SK-N-SH (cell line): ENCODE measurements around the gene SPRY4. TPM values are rescaled to one million over a fixed set of nuclear protein-coding genes. Genes with fewer than 3 reads are reported as not detected.

Experiments
- CTCF ChIA-PET: fragments of 300-600, 350-600 bp; formaldehyde crosslinking; extraction: SDS; loops from one replicate; lab custom pipeline; 2021; lab: Yijun Ruan, JAX
- POLR2A ChIA-PET: fragments of 350-600 bp; sonication (Branson Sonifier 250); formaldehyde crosslinking; extraction: SDS; loops from one replicate; lab custom pipeline; 2020; ENCODE audit warnings: antibody characterized with exemption, inconsistent platforms; lab: Yijun Ruan, JAX
- DNase-seq: peaks from one replicate; pipeline ENCODE4 v3.0.0; 2012
- H2AFZ ChIP-seq: fragments of 200-600 bp; sonication (generic); 2 replicates; pipeline ENCODE4 v1.8.1; 2016; ENCODE audit warnings: antibody characterized with exemption, mild to moderate bottlenecking, low read depth
- H3F3A ChIP-seq: fragments of 200-600 bp; sonication (generic); replicated peaks from 2 replicates; pipeline ENCODE3; 2016; ENCODE audit warnings: antibody characterized with exemption, mild to moderate bottlenecking; ENCODE audit not compliant: insufficient read depth
- H3K27ac ChIP-seq, 2 experiments: fragments of 200-500 bp in 1 of 2; fragments of 200-600 bp in 1 of 2; sonication (Bioruptor generic) in 1 of 2; sonication (generic), shearing (Covaris generic) in 1 of 2; 2 replicates each; pipeline versions ENCODE4 v1.5.1 to v1.6.1; 2014 to 2016; ENCODE audit warnings: low read depth in 2 of 2, inconsistent platforms in 1 of 2, low read length in 1 of 2, mild to moderate bottlenecking in 1 of 2, mixed read lengths in 1 of 2
- H3K27me3 ChIP-seq: fragments of 200-600 bp; sonication (generic), shearing (Covaris generic); 2 replicates; pipeline ENCODE4 v1.6.1; 2016; ENCODE audit warnings: mixed run types; ENCODE audit not compliant: insufficient read depth
- H3K36me3 ChIP-seq, 2 experiments: fragments of 200-500 bp in 1 of 2; fragments of 200-600 bp in 1 of 2; sonication (Bioruptor generic) in 1 of 2; sonication (generic) in 1 of 2; replicated peaks in 1 of 2; 2 replicates each; pipeline versions ENCODE3 to v1.5.1; 2014 to 2016; ENCODE audit warnings: low read length in 1 of 2, mild to moderate bottlenecking in 1 of 2; ENCODE audit not compliant: insufficient read depth in 2 of 2, control insufficient read depth in 1 of 2
- H3K4me1 ChIP-seq, 2 experiments: fragments of 200-500 bp in 1 of 2; fragments of 200-600 bp in 1 of 2; sonication (Bioruptor generic) in 1 of 2; sonication (generic), shearing (Covaris generic) in 1 of 2; 2 replicates each; pipeline versions ENCODE4 v1.5.1 to v1.6.1; 2014 to 2016; ENCODE audit warnings: low read depth in 1 of 2, low read length in 1 of 2, mixed run types in 1 of 2; ENCODE audit not compliant: insufficient read depth in 2 of 2, control insufficient read depth in 1 of 2
- H3K4me2 ChIP-seq: fragments of 200-600 bp; sonication (generic), shearing (Covaris generic); 2 replicates; pipeline ENCODE4 v1.6.1; 2017; ENCODE audit warnings: mixed run types
- H3K4me3 ChIP-seq, 2 experiments: fragments of 200-500 bp in 1 of 2; fragments of 200-600 bp in 1 of 2; sonication (Bioruptor generic) in 1 of 2; sonication (generic), shearing (Covaris generic) in 1 of 2; 2 replicates each; pipeline versions ENCODE4 v1.5.1 to v1.8.1; 2014 to 2016; ENCODE audit warnings: low read depth in 2 of 2, inconsistent platforms in 1 of 2, low read length in 1 of 2, mild to moderate bottlenecking in 1 of 2, mixed read lengths in 1 of 2, moderate library complexity in 1 of 2
- H3K79me2 ChIP-seq: fragments of 200-600 bp; sonication (generic); 2 replicates; pipeline ENCODE4 v1.8.1; 2017; ENCODE audit warnings: mild to moderate bottlenecking; ENCODE audit not compliant: insufficient read depth
- H3K9ac ChIP-seq: fragments of 200-600 bp; sonication (generic); 2 replicates; pipeline ENCODE4 v1.6.1; 2017; ENCODE audit warnings: mixed run types
- H3K9me2 ChIP-seq: fragments of 200-600 bp; sonication (generic); 2 replicates; pipeline ENCODE4 v1.6.1; 2017; ENCODE audit warnings: mixed run types
- H3K9me3 ChIP-seq: fragments of 200-600 bp; sonication (generic); 2 replicates; pipeline ENCODE4 v1.6.1; 2017; ENCODE audit warnings: mixed run types, mild to moderate bottlenecking, moderate library complexity
- H4K20me1 ChIP-seq: fragments of 200-600 bp; sonication (generic); 2 replicates; pipeline ENCODE4 v1.6.1; 2017; ENCODE audit warnings: mild to moderate bottlenecking, mixed run types; ENCODE audit not compliant: insufficient read depth
- CHD2 ChIP-seq: fragments of 150-350 bp; IDR thresholded peaks from 2 replicates; pipeline ENCODE4 v1.6.1; 2018; ENCODE audit warnings: low read length; ENCODE audit not compliant: partially characterized antibody
- CTCF ChIP-seq: fragments of 200-600 bp; sonication (generic); IDR thresholded peaks from 2 replicates; pipeline ENCODE4 v1.6.1; 2017; ENCODE audit warnings: antibody characterized with exemption, mild to moderate bottlenecking, moderate library complexity
- EZH2phosphoT487 ChIP-seq: fragments of 200-600 bp; sonication (generic); IDR thresholded peaks from 2 replicates; pipeline ENCODE4 v1.6.1; 2017; ENCODE audit warnings: low read depth, mixed run types, mild to moderate bottlenecking, antibody characterized with exemption, moderate library complexity, borderline replicate concordance
- FOSL2 ChIP-seq: IDR thresholded peaks from 2 replicates; pipeline ENCODE4 v1.4.0; 2012; ENCODE audit warnings: low read depth, mild to moderate bottlenecking, moderate library complexity, borderline replicate concordance
- MEF2A ChIP-seq: IDR thresholded peaks from 2 replicates; pipeline ENCODE4 v1.4.0; 2012; ENCODE audit warnings: low read depth, borderline replicate concordance
- MXI1 ChIP-seq: IDR thresholded peaks from 2 replicates; pipeline ENCODE4 v1.6.1; 2012; ENCODE audit warnings: mild to moderate bottlenecking, low read depth, low read length, improper control_type of control experiment
- RAD21 ChIP-seq: IDR thresholded peaks from 2 replicates; pipeline ENCODE4 v1.6.1; 2012; ENCODE audit warnings: mild to moderate bottlenecking, low read length
- SMC3 ChIP-seq: IDR thresholded peaks from 2 replicates; pipeline ENCODE4 v1.6.1; 2012; ENCODE audit warnings: low read depth, low read length, improper control_type of control experiment
- TEAD4 ChIP-seq: IDR thresholded peaks from 2 replicates; pipeline ENCODE4 v1.4.0; 2012; ENCODE audit warnings: mild to moderate bottlenecking, borderline replicate concordance; ENCODE audit not compliant: insufficient read depth
- YY1 ChIP-seq: IDR thresholded peaks from 2 replicates; pipeline ENCODE4 v1.4.0; 2012; ENCODE audit warnings: low read depth, mild to moderate bottlenecking
- WGBS: methylation state at CpG from one replicate; pipeline ENCODE4 v1.1.6; 2017; ENCODE audit warnings: low lambda C conversion rate; 5-methylcytosine and 5-hydroxymethylcytosine counted together
- polyA plus RNA-seq, 3 experiments: library from polyadenylated mRNA; depleted of rRNA; stranded (reverse); fragments of >200 nt; gene quantifications; 2 replicates each; pipeline ENCODE4 v1.2.3, GENCODE V29; 2012

The SPRY4 gene
- polyA plus RNA-seq, 1 of the 3 experiments (the other 2 are of a cell fraction), result 18.0 TPM

GRCh38 chr5:142317753-142318152, 7.1 kb downstream of the SPRY4 start:
- CTCF ChIA-PET, result interaction anchor here (0.6 to 1.6 kb wide), 8 partner anchors 29 to 306 kb away, joined by 3 to 8 read pairs (median 3); no protein-coding TSS in a partner anchor
- Histone ChIP-seq H3K79me2 (peaks cover 100% of the 10 kb centered on the region), H3F3A (peaks cover 17% of the 10 kb centered on the region), H3K4me2 (0 out of 2 replicates have a peak overlapping the region, but pooled peaks have one; percentile 61), H4K20me1 (peaks cover 99% of the 10 kb centered on the region), H3K4me1 (peaks cover 71 to 77% of the 10 kb centered on the region in 2 experiments), H2AFZ (no peak overlapping the region), H3K27me3 (no peaks in the 10 kb centered on the region), H3K4me3 (no peak overlapping the region), H3K9ac (no peak overlapping the region), H3K27ac (peak overlapping the region; percentile 67 to 80; a peak in 2 of 4 replicates), H3K9me3 (no peaks in the 10 kb centered on the region), H3K9me2 (no peaks in the 10 kb centered on the region), H3K36me3 (peaks cover 33 to 41% of the 10 kb centered on the region in 2 experiments)
- no peak for DNase-seq
- WGBS, result 87% methylated on average over 4 of the region's 5 CpGs
- POLR2A ChIA-PET, result interaction anchor here (1.1 kb wide), 1 partner anchor 143 kb away, joined by 4 read pairs; no protein-coding TSS in a partner anchor
- no peak for TF ChIP-seq EZH2phosphoT487
- peak; percentile 28; the same call in 1 of the 2 replicates for TF ChIP-seq RAD21
- TF ChIP-seq YY1, result no peak
- TF ChIP-seq CTCF, result peak; percentile 41
- TF ChIP-seq CHD2, result no peak

GRCh38 chr5:142317173-142317572, 7.6 kb downstream of the SPRY4 start:
- peaks cover 100% of the 10 kb centered on the region for H3K79me2 ChIP-seq
- peaks cover 71 to 75% of the 10 kb centered on the region in 2 experiments for H3K4me1 ChIP-seq
- 79% methylated on average over 5 of the region's 5 CpGs for WGBS
- H2AFZ ChIP-seq, result no peak overlapping the region
- peak overlapping the region; percentile 67 to 80 for H3K27ac ChIP-seq
- H3K9ac ChIP-seq, result no peak overlapping the region
- H3K9me2 ChIP-seq, result no peaks in the 10 kb centered on the region
- POLR2A ChIA-PET, result interaction anchor here (1.1 kb wide), 1 partner anchor 142 kb away, joined by 4 read pairs; no protein-coding TSS in a partner anchor
- TF ChIP-seq SMC3, result no peak
- TF ChIP-seq FOSL2, result no peak
- TF ChIP-seq TEAD4, result no peak
- no peak for TF ChIP-seq MEF2A
- TF ChIP-seq MXI1, result no peak
- no peaks in the 10 kb centered on the region for H3K27me3 ChIP-seq
- no peaks in the 10 kb centered on the region for H3K9me3 ChIP-seq
- peaks cover 100% of the 10 kb centered on the region for H4K20me1 ChIP-seq
- CTCF ChIA-PET, result interaction anchor here (0.6 to 1.6 kb wide), 8 partner anchors 28 to 305 kb away, joined by 3 to 8 read pairs (median 3); no protein-coding TSS in a partner anchor
- H3K4me3 ChIP-seq, result 0 out of 4 replicates have a peak overlapping the region, but pooled peaks of 1 of the 2 experiments have one; percentile 12
- H3F3A ChIP-seq, result peaks cover 17% of the 10 kb centered on the region
- H3K4me2 ChIP-seq, result peak overlapping the region; percentile 61; the same call in 1 of the 2 replicates
- no peak for DNase-seq
- peaks cover 39 to 42% of the 10 kb centered on the region in 2 experiments for H3K36me3 ChIP-seq
